HepG2 (cell line): ENCODE results near the gene RGN. TPM values are rescaled to one million over a fixed set of nuclear protein-coding genes. Genes with fewer than 3 reads are reported as not detected.
A peak's percentile ranks its signal among the peaks of the same experiment; 100 is the strongest.

Source experiments
- ASH2L ChIP-seq: fragments of 300-600, 200-600 bp; sonication (generic); IDR thresholded peaks from 2 replicates; pipeline ENCODE4 v1.7.0; 2017; ENCODE audit warnings: low read depth, mild to moderate bottlenecking, moderate library complexity, mixed read lengths, low read length; ENCODE audit not compliant: insufficient read length
- CHD2 ChIP-seq: IDR thresholded peaks from 2 replicates; pipeline ENCODE4 v1.6.1; 2011; ENCODE audit warnings: low read depth, low read length, improper control_type of control experiment
- CREB1 ChIP-seq, 2 experiments: fragments of 450-650 bp in 1 of 2; IDR thresholded peaks; 2 replicates each; pipeline ENCODE4 v1.6.1; 2016 to 2017; ENCODE audit warnings: control low read depth in 1 of 2, mild to moderate bottlenecking in 1 of 2, missing compliant biosample characterization in 1 of 2, missing genetic modification characterization in 1 of 2
- CREM ChIP-seq, 2 experiments: sonication (generic) in 1 of 2; formaldehyde crosslinking in 1 of 2; IDR thresholded peaks; 2 replicates each; pipeline versions ENCODE4 v1.4.0 to v1.6.1; 2016 to 2020; ENCODE audit warnings: antibody characterized with exemption in 1 of 2, mild to moderate bottlenecking in 1 of 2, missing genetic modification reagents in 1 of 2
- DRAP1 ChIP-seq: IDR thresholded peaks from 2 replicates; pipeline ENCODE4 v1.6.1; 2016; ENCODE audit warnings: missing genetic modification reagents, missing compliant biosample characterization
- HNF1B ChIP-seq: sonication (generic); formaldehyde crosslinking; IDR thresholded peaks from 2 replicates; pipeline ENCODE4 v1.5.1; 2020; ENCODE audit warnings: mild to moderate bottlenecking, moderate library complexity, missing genetic modification reagents
- KDM2A ChIP-seq: sonication (generic); formaldehyde crosslinking; IDR thresholded peaks from 2 replicates; pipeline ENCODE4 v1.4.0; 2020; ENCODE audit warnings: low read depth, missing genetic modification reagents, borderline replicate concordance
- KDM4B ChIP-seq: sonication (generic); formaldehyde crosslinking; IDR thresholded peaks from 2 replicates; pipeline ENCODE4 v1.4.0; 2020; ENCODE audit warnings: missing genetic modification reagents
- MAF1 ChIP-seq: sonication (generic); formaldehyde crosslinking; IDR thresholded peaks from 2 replicates; pipeline ENCODE4 v1.5.0; 2020; ENCODE audit warnings: missing genetic modification reagents, borderline replicate concordance
- NFRKB ChIP-seq: fragments of 450-650 bp; IDR thresholded peaks from 2 replicates; pipeline ENCODE4 v1.6.1; 2017
- NFYB ChIP-seq: sonication (generic); formaldehyde crosslinking; IDR thresholded peaks from 2 replicates; pipeline ENCODE4 v1.4.0; 2020; ENCODE audit warnings: missing genetic modification reagents
- NR2C2 ChIP-seq: sonication (generic); formaldehyde crosslinking; IDR thresholded peaks from 2 replicates; pipeline ENCODE4 v1.4.0; 2020; ENCODE audit warnings: missing genetic modification reagents, mild to moderate bottlenecking, moderate library complexity, borderline replicate concordance
- PHF20 ChIP-seq: sonication (generic); formaldehyde crosslinking; IDR thresholded peaks from 2 replicates; pipeline ENCODE4 v1.5.0; 2020; ENCODE audit warnings: mild to moderate bottlenecking, missing genetic modification reagents
- PRMT3 ChIP-seq: sonication (generic); formaldehyde crosslinking; IDR thresholded peaks from 2 replicates; pipeline ENCODE4 v1.8.1; 2022; ENCODE audit warnings: low read depth, mild to moderate bottlenecking, moderate library complexity, missing genetic modification reagents, borderline replicate concordance
- SIN3A ChIP-seq: IDR thresholded peaks from 2 replicates; pipeline ENCODE4 v1.6.1; 2011; ENCODE audit warnings: low read depth, mild to moderate bottlenecking, control low read depth, low read length, borderline replicate concordance
- TGIF2 ChIP-seq: IDR thresholded peaks from 2 replicates; pipeline ENCODE4 v1.6.1; 2016; ENCODE audit warnings: control low read depth, missing compliant biosample characterization
- ZFY ChIP-seq: sonication (generic); formaldehyde crosslinking; IDR thresholded peaks from 2 replicates; pipeline ENCODE4 v1.4.0; 2020; ENCODE audit warnings: missing genetic modification reagents
- ZNF232 ChIP-seq: sonication (generic); formaldehyde crosslinking; IDR thresholded peaks from 2 replicates; pipeline ENCODE4 v1.4.0; 2020; ENCODE audit warnings: missing genetic modification reagents, borderline replicate concordance
- ZNF777 ChIP-seq: sonication (generic); formaldehyde crosslinking; IDR thresholded peaks from 2 replicates; pipeline ENCODE4 v1.4.0; 2020; ENCODE audit warnings: missing genetic modification reagents
- ZNF841 ChIP-seq: sonication (generic); formaldehyde crosslinking; IDR thresholded peaks from 2 replicates; pipeline ENCODE4 v1.8.1; 2023; ENCODE audit warnings: missing genetic modification reagents, borderline replicate concordance
- ZNF883 ChIP-seq: sonication (generic); formaldehyde crosslinking; IDR thresholded peaks from 2 replicates; pipeline ENCODE4 v1.5.1; 2020; ENCODE audit warnings: mild to moderate bottlenecking, missing genetic modification reagents; ENCODE audit errors: not compliant biosample characterization
- polyA plus RNA-seq, 8 experiments: library from polyadenylated mRNA; depleted of rRNA in 3 of 8; stranded (reverse) in 7 of 8; unstranded in 1 of 8; fragments of >200 nt; fragmentation: Illumina TruSeq in 4 of 8; extraction: Trizol in 4 of 8; gene quantifications; 2 replicates each; pipeline versions ENCODE4 v1.2.1 to v1.2.3, GENCODE V29; 2011 to 2016; ENCODE audit warnings: low read depth in 4 of 8, missing spikeins in 1 of 8, mixed read lengths in 1 of 8; ENCODE audit not compliant: insufficient read depth in 1 of 8
- total RNA-seq, 5 experiments: library from RNA; depleted of rRNA; stranded (reverse); fragments of >200 nt; fragmentation: Illumina TruSeq; extraction: Trizol; gene quantifications; 2 replicates each; pipeline ENCODE4 v1.2.3, GENCODE V29; 2016; ENCODE audit warnings: low read depth in 1 of 5
- TF ChIP-seq, protein P1 (sequence below), 2 experiments: IDR thresholded peaks; 2 replicates each; pipeline ENCODE4 v1.6.1; 2011 to 2012; ENCODE audit warnings: low read length in 2 of 2, borderline replicate concordance in 1 of 2, low read depth in 1 of 2, mild to moderate bottlenecking in 1 of 2, moderate library complexity in 1 of 2

Gene RGN
- total and polyA plus RNA-seq, 2 of the 13 experiments (the other 11 are each of a cell fraction or from before 2014, with no cell fraction given), result 19.6 to 74.4 TPM

- TF ChIP-seq, protein P1, sequence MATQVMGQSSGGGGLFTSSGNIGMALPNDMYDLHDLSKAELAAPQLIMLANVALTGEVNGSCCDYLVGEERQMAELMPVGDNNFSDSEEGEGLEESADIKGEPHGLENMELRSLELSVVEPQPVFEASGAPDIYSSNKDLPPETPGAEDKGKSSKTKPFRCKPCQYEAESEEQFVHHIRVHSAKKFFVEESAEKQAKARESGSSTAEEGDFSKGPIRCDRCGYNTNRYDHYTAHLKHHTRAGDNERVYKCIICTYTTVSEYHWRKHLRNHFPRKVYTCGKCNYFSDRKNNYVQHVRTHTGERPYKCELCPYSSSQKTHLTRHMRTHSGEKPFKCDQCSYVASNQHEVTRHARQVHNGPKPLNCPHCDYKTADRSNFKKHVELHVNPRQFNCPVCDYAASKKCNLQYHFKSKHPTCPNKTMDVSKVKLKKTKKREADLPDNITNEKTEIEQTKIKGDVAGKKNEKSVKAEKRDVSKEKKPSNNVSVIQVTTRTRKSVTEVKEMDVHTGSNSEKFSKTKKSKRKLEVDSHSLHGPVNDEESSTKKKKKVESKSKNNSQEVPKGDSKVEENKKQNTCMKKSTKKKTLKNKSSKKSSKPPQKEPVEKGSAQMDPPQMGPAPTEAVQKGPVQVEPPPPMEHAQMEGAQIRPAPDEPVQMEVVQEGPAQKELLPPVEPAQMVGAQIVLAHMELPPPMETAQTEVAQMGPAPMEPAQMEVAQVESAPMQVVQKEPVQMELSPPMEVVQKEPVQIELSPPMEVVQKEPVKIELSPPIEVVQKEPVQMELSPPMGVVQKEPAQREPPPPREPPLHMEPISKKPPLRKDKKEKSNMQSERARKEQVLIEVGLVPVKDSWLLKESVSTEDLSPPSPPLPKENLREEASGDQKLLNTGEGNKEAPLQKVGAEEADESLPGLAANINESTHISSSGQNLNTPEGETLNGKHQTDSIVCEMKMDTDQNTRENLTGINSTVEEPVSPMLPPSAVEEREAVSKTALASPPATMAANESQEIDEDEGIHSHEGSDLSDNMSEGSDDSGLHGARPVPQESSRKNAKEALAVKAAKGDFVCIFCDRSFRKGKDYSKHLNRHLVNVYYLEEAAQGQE (IDR thresholded peaks at IDR 0.05; ENCODE audit: borderline replicate concordance in 1 of 2, low read depth in 1 of 2, low read length in 2 of 2), result no peak
- no peak for TF ChIP-seq ZNF841 (CRISPR knock-in tag)
- no peak for TF ChIP-seq NFRKB
- TF ChIP-seq ZNF232 (CRISPR knock-in tag), result no peak
- no peak for TF ChIP-seq ZNF777 (CRISPR knock-in tag)
- peak; percentile 38; the same call in 1 of the 2 replicates for TF ChIP-seq CHD2
- TF ChIP-seq NFYB, result peak; percentile 94
- peak; percentile 35; the same call in 1 of the 2 replicates for TF ChIP-seq KDM2A
- TF ChIP-seq PHF20 (CRISPR knock-in tag), result peak; percentile 73
- TF ChIP-seq ASH2L, result peak; percentile 56
- TF ChIP-seq KDM4B (CRISPR knock-in tag), result peak; percentile 58; the same call in 1 of the 2 replicates
- TF ChIP-seq HNF1B (CRISPR knock-in tag), result no peak
- peak; percentile 64; the same call in 1 of the 2 replicates for TF ChIP-seq TGIF2 (CRISPR knock-in tag)
- TF ChIP-seq DRAP1 (CRISPR knock-in tag), result peak; percentile 74; the same call in 1 of the 2 replicates
- peak; percentile 73; the same call in 1 of the 2 replicates for TF ChIP-seq SIN3A
- TF ChIP-seq NR2C2, result peak; percentile 25; the same call in 1 of the 2 replicates
- TF ChIP-seq ZNF883 (CRISPR knock-in tag), result no peak
- TF ChIP-seq CREM (IDR thresholded peaks at IDR 0.05), result peak; percentile 48
- TF ChIP-seq CREM (CRISPR knock-in tag; IDR thresholded peaks at IDR 0.05), result no peak
- TF ChIP-seq CREB1 (IDR thresholded peaks at IDR 0.05), result peak; percentile 69
- TF ChIP-seq CREB1 (CRISPR knock-in tag; IDR thresholded peaks at IDR 0.05), result peak; percentile 74
- peak; percentile 73 for TF ChIP-seq ZFY (CRISPR knock-in tag)
- TF ChIP-seq MAF1 (CRISPR knock-in tag), result no peak
- TF ChIP-seq PRMT3 (CRISPR knock-in tag), result no peak
These were observed 51.1 kb downstream of the RGN start (continued) for GRCh38 chrX:47129157-47129898.
